HEK293 (cell line): Measurements from ENCODE around the gene COL5A1.

Experiments
- ATF2 ChIP-seq: fragments of 450-650 bp; formaldehyde crosslinking; IDR thresholded peaks from 2 replicates; pipeline ENCODE4 v1.5.1; 2016; ENCODE audit warnings: missing biosample characterization, missing genetic modification characterization, low read depth
- CTCF ChIP-seq: fragments of 450-650 bp; formaldehyde crosslinking; IDR thresholded peaks from 2 replicates; pipeline ENCODE4 v1.5.1; 2016; ENCODE audit warnings: missing biosample characterization, missing genetic modification characterization
- IKZF3 ChIP-seq: fragments of 450-650 bp; IDR thresholded peaks from 2 replicates; pipeline ENCODE4 v1.5.0; 2018; ENCODE audit warnings: missing biosample characterization, mild to moderate bottlenecking, missing genetic modification characterization, moderate library complexity
- RBAK ChIP-seq: fragments of 450-650 bp; formaldehyde crosslinking; IDR thresholded peaks from 2 replicates; pipeline ENCODE4 v1.5.1; 2016; ENCODE audit warnings: missing biosample characterization, missing genetic modification characterization
- REST ChIP-seq: fragments of 450-650 bp; formaldehyde crosslinking; IDR thresholded peaks from 2 replicates; pipeline ENCODE4 v1.5.1; 2016; ENCODE audit warnings: missing biosample characterization, missing genetic modification characterization
- YY2 ChIP-seq: fragments of 450-650 bp; formaldehyde crosslinking; IDR thresholded peaks from 2 replicates; pipeline ENCODE4 v1.5.1; 2016; ENCODE audit warnings: missing biosample characterization, missing genetic modification characterization
- ZBTB11 ChIP-seq: fragments of 450-650 bp; formaldehyde crosslinking; conservative IDR thresholded peaks from 2 replicates; pipeline ENCODE4 v1.5.1; 2016; ENCODE audit warnings: low read depth, missing biosample characterization, missing genetic modification characterization
- ZEB2 ChIP-seq: fragments of 450-650 bp; formaldehyde crosslinking; IDR thresholded peaks from 2 replicates; pipeline ENCODE4 v1.5.1; 2016; ENCODE audit warnings: missing biosample characterization, missing genetic modification characterization
- ZNF202 ChIP-seq: fragments of 450-650 bp; formaldehyde crosslinking; IDR thresholded peaks from 2 replicates; pipeline ENCODE4 v1.5.1; 2016; ENCODE audit warnings: missing biosample characterization, missing genetic modification characterization, borderline replicate concordance
- ZNF223 ChIP-seq: fragments of 450-650 bp; formaldehyde crosslinking; IDR thresholded peaks from 2 replicates; pipeline ENCODE4 v1.5.1; 2016; ENCODE audit warnings: missing biosample characterization, missing genetic modification characterization
- ZNF513 ChIP-seq: fragments of 450-650 bp; IDR thresholded peaks from 2 replicates; pipeline ENCODE4 v1.5.1; 2018; ENCODE audit warnings: missing biosample characterization, missing genetic modification characterization
- ZNF639 ChIP-seq: fragments of 450-650 bp; formaldehyde crosslinking; IDR thresholded peaks from 2 replicates; pipeline ENCODE4 v1.5.1; 2016; ENCODE audit warnings: missing biosample characterization, missing genetic modification characterization

GRCh38 chr9:134632329-134632728 lies 9.3 kb upstream of the COL5A1 start:
- TF ChIP-seq RBAK (tag by site-specific recombination) (no peak), ATF2 (tag by site-specific recombination) (no peak), ZNF223 (tag by site-specific recombination) (no peak), ZEB2 (tag by site-specific recombination) (no peak), ZNF639 (tag by site-specific recombination) (no peak), CTCF (tag by site-specific recombination) (no peak), REST (tag by site-specific recombination) (no peak), YY2 (tag by site-specific recombination) (no peak), ZNF202 (tag by site-specific recombination) (no peak), IKZF3 (no peak), ZBTB11 (tag by site-specific recombination) (no peak), ZNF513 (tag by site-specific recombination) (no peak)
